ENCODE results near the gene CAST. TPM values are rescaled to one million over a fixed set of nuclear protein-coding genes. Genes with fewer than 3 reads are reported as not detected.
A peak's percentile ranks its signal among the peaks of the same experiment; 100 is the strongest.

The CAST gene
- total RNA-seq, 1 donor from 2014 or later, result 97.0 TPM

DNA sequence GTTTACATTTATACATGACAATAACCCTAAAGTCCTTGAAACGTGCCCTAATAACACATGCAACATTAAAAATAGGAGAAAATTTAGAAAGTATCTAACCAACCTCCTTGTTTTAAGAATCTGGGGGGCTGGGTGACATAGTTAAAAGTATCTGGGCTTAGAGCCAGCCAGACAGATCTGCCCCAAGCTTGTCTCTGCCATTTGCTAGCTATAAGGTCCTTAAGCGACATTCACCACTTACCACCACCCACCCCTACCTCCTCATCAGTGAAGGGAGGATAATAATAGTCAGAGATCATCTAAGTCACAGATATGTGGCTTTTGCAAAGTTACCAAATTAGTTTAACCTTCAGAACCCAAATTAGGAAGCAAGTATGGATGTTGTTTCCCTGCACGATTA lies 33.8 kb upstream of the CAST start:
- no peak for DNase-seq (ENCODE audit: low spot score, unreplicated experiment)
- Mint-ChIP-seq H3K27me3 (no peaks in the 10 kb centered on the region), H3K4me1 (ENCODE audit: low read depth) (peaks cover 22% of the 10 kb centered on the region), H3K27ac (no peak overlapping the region), H3K4me3 (ENCODE audit: low read depth) (no peak overlapping the region), H3K9me3 (ENCODE audit: low read depth) (no peaks in the 10 kb centered on the region), H3K36me3 (ENCODE audit: insufficient read depth) (no peaks in the 10 kb centered on the region)
- no peak for TF ChIP-seq CTCF (IDR thresholded peaks at IDR 0.05; ENCODE audit: unreplicated experiment)

DNA sequence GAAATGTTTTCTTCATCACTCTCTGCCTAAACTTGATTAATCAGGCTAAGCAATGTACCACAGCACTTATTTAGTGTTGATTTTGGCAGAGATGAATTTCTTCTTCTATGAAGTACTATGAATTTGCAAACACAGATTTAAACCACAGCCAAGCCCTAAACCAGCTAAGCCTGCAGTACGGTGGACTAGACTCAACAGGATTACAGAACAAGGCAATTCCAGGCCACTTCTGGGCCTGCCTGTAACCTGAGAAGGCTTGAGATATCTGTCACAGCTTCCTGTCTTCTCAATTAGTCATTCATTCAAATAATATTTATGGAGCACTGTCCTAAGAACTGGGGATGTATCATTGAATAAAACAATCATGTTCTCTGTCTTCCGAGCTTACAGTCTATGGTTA lies 32.4 kb upstream of the CAST start:
- Mint-ChIP-seq H3K4me3 (ENCODE audit: low read depth) (no peak overlapping the region), H3K4me1 (ENCODE audit: low read depth) (peaks cover 22% of the 10 kb centered on the region), H3K36me3 (ENCODE audit: insufficient read depth) (no peaks in the 10 kb centered on the region), H3K9me3 (ENCODE audit: low read depth) (no peaks in the 10 kb centered on the region), H3K27ac (peak overlapping the region; percentile 1), H3K27me3 (no peaks in the 10 kb centered on the region)
- no peak for TF ChIP-seq CTCF (IDR thresholded peaks at IDR 0.05; ENCODE audit: unreplicated experiment)
- DNase-seq (ENCODE audit: low spot score, unreplicated experiment), result no peak

GRCh38 chr5:96633820-96634219 lies 28.4 kb upstream of the CAST start:
- DNase-seq (ENCODE audit: low spot score, unreplicated experiment), result no peak
- H3K36me3 Mint-ChIP-seq (ENCODE audit: insufficient read depth), result no peaks in the 10 kb centered on the region
- H3K4me1 Mint-ChIP-seq (ENCODE audit: low read depth), result peaks cover 10% of the 10 kb centered on the region
- no peak for TF ChIP-seq CTCF (IDR thresholded peaks at IDR 0.05; ENCODE audit: unreplicated experiment)
- H3K27ac Mint-ChIP-seq, result no peak overlapping the region
- no peak overlapping the region for H3K4me3 Mint-ChIP-seq (ENCODE audit: low read depth)
- H3K9me3 Mint-ChIP-seq (ENCODE audit: low read depth), result no peaks in the 10 kb centered on the region
- no peaks in the 10 kb centered on the region for H3K27me3 Mint-ChIP-seq

DNA sequence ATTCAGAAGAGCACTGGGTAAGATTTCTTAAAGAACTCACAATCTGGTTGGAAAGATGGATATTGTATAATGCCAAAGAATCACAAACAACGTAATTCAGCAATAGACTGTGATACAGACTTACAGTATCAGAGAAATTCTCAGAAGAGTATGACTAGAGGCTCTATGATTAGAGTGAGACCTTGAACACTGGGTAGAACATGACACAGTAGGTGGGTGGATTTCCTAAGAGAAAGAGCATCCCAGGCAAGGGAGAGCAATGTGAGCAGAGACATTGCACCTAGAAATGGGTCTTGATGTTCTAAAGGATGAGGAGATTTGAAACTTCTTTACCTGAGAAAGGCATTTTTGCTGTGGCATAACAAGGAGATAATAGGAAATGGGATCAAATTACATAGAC lies 27.3 kb upstream of the CAST start:
- Mint-ChIP-seq H3K9me3 (ENCODE audit: low read depth) (no peaks in the 10 kb centered on the region), H3K27me3 (no peaks in the 10 kb centered on the region), H3K36me3 (ENCODE audit: insufficient read depth) (no peaks in the 10 kb centered on the region), H3K4me3 (ENCODE audit: low read depth) (no peak overlapping the region), H3K4me1 (ENCODE audit: low read depth) (peaks cover 6% of the 10 kb centered on the region), H3K27ac (no peak overlapping the region)
- no peak for DNase-seq (ENCODE audit: low spot score, unreplicated experiment)
- no peak for TF ChIP-seq CTCF (IDR thresholded peaks at IDR 0.05; ENCODE audit: unreplicated experiment)

DNA sequence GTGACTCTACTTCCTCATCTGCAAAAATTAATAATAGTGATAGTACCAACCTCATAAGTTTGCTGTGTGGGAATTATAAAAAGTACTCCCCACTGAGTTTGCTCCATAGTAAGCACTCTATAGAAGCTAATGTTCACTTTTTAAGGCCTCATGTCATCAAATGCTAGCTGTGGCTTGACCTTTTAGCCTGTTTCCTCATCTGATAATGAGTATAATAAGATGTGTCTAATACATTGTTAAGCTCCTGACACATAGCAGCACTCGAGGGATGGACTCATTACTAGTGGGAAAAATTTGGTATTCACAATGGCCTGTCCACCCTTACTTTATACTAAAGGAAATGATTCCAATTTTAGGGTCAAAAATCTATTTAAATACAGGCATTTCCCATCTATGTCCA lies 26.1 kb upstream of the CAST start:
- Mint-ChIP-seq H3K27me3 (no peaks in the 10 kb centered on the region), H3K4me3 (ENCODE audit: low read depth) (no peak overlapping the region), H3K27ac (no peak overlapping the region), H3K36me3 (ENCODE audit: insufficient read depth) (no peaks in the 10 kb centered on the region), H3K9me3 (ENCODE audit: low read depth) (no peaks in the 10 kb centered on the region), H3K4me1 (ENCODE audit: low read depth) (peaks cover 6% of the 10 kb centered on the region)
- no peak for DNase-seq (ENCODE audit: low spot score, unreplicated experiment)
- no peak for TF ChIP-seq CTCF (IDR thresholded peaks at IDR 0.05; ENCODE audit: unreplicated experiment)
